GM12878 (cell line): Measurements from ENCODE around the gene KIRREL3.

ENCODE experiments used
- ASH2L ChIP-seq: fragments of 300-600, 200-600 bp; sonication (generic); IDR thresholded peaks from 2 replicates; pipeline ENCODE4 v1.6.1; 2017; ENCODE audit warnings: low read depth, mild to moderate bottlenecking, borderline replicate concordance
- ELK1 ChIP-seq: IDR thresholded peaks from 2 replicates; pipeline ENCODE4 v1.6.1; 2012; ENCODE audit warnings: low read depth, low read length, improper control_type of control experiment
- EP300 ChIP-seq, 2 experiments: fragments of 150-350 bp in 1 of 2; IDR thresholded peaks; 2 replicates each; pipeline ENCODE4 v1.6.1; 2011 to 2012; ENCODE audit warnings: low read depth in 2 of 2, low read length in 2 of 2, borderline replicate concordance in 1 of 2, improper control_type of control experiment in 1 of 2, inconsistent platforms in 1 of 2; ENCODE audit not compliant: control insufficient read depth in 1 of 2
- ETV6 ChIP-seq, 2 experiments: fragments of 450-650 bp in 1 of 2; IDR thresholded peaks in 1 of 2; conservative IDR thresholded peaks in 1 of 2; 2 replicates each; pipeline ENCODE4 v1.6.1; 2014; ENCODE audit warnings: antibody characterized with exemption in 1 of 2, borderline replicate concordance in 1 of 2, low read depth in 1 of 2, mild to moderate bottlenecking in 1 of 2, moderate library complexity in 1 of 2
- FOXK2 ChIP-seq: fragments of 450-650 bp; IDR thresholded peaks from 2 replicates; pipeline ENCODE4 v1.6.1; 2017; ENCODE audit warnings: mild to moderate bottlenecking, moderate library complexity
- MAX ChIP-seq: IDR thresholded peaks from 2 replicates; pipeline ENCODE4 v1.6.1; 2012; ENCODE audit warnings: low read depth, low read length, improper control_type of control experiment
- NRF1 ChIP-seq: conservative IDR thresholded peaks from 2 replicates; pipeline ENCODE4 v1.6.1; 2011; ENCODE audit warnings: mild to moderate bottlenecking, low read depth, low read length, improper control_type of control experiment
- SIX5 ChIP-seq: IDR thresholded peaks from 2 replicates; pipeline ENCODE4 v1.6.1; 2011; ENCODE audit warnings: mild to moderate bottlenecking, low read depth, low read length, moderate library complexity; ENCODE audit not compliant: severe bottlenecking
- TAF1 ChIP-seq: IDR thresholded peaks from 2 replicates; pipeline ENCODE4 v1.6.1; 2011; ENCODE audit warnings: mild to moderate bottlenecking, low read depth, low read length, borderline replicate concordance
- YY1 ChIP-seq: IDR thresholded peaks from 2 replicates; pipeline ENCODE4 v1.6.1; 2011; ENCODE audit warnings: low read depth, mild to moderate bottlenecking, low read length

- TF ChIP-seq TAF1 (no peak), FOXK2 (no peak), EP300 (IDR thresholded peaks at IDR 0.05; ENCODE audit: borderline replicate concordance in 1 of 2, control insufficient read depth in 1 of 2, low read depth in 2 of 2, low read length in 2 of 2) (no peak), ETV6 (conservative IDR thresholded peaks at IDR 0.05 in 1 of 2, IDR thresholded peaks at IDR 0.05 in 1 of 2; ENCODE audit: borderline replicate concordance in 1 of 2, low read depth in 1 of 2) (no peak), ASH2L (no peak), ELK1 (no peak), SIX5 (no peak), NRF1 (no peak), YY1 (no peak), MAX (no peak)
Observed at GRCh38 chr11:126583101-126583500, 417.5 kb downstream of the KIRREL3 start.
